Bronchus fibroblast of lung (primary cell): Measurements from ENCODE around the gene SLC9C1. TPM values are rescaled to one million over a fixed set of nuclear protein-coding genes. Genes with fewer than 3 reads are reported as not detected.

ENCODE experiments used
- total RNA-seq: library from RNA; depleted of rRNA; stranded (reverse); fragments of >200 nt; gene quantifications from 2 replicates; pipeline ENCODE4 v1.2.3, GENCODE V29; 2015

SLC9C1 gene
- under 0.01 TPM in 1 of 2 replicates, not detected in the other for total RNA-seq

GRCh38 chr3:112293368-112294321 is at the start of gene SLC9C1:
TSS of gene SLC9C1 (minus strand) at chr3:112294216. CDS start at chr3:112286791, 7,425 bp downstream.

DNA sequence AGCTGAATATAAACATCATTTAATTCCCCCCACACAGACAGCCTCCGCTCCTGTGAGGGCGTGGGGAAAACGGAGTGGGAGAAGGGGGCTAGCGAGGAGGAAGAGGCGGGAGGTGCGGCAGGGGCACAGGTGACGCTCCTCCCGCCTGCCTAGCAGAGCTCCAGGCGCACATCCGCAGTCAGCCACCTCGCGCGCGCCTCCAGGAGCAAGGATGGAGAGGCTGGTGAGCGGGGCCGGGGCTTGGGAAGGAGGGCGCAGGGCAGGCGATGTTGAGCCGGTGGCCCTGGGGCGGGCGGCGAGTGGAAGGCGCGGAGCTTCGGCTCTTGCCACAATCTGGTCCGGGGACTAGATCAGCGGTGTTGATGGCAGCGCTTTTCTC is 39.0 kb upstream of the SLC9C1 start, which contains the start of gene CD200:
TSS of gene CD200 (plus strand) at position 155 of the 379 bp plus-strand sequence. CDS start at position 212, 57 bp downstream.

DNA sequence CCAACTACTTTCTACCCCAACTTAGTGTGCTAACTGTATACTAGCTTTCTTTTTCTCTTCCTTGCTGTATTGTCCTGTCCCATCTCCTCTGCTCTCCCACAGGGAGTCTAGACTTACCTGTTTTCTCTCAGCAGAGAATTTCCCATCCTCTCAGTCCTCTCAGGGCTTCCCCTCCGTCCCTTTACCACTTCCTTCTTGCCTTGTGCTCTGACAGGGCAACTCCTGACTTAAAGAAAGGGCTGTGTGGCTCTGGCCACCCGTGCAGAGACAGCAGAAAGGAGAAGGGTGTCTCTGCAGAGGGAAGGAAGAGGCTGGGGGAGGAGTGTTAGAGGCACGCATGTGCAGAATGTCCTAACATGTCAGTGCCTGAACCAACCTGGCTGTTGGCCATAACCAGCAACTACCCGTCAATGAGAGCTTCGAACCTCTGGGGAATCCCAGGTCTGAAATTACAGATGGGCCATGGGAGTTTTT is 161.0 kb downstream of the SLC9C1 start, which contains the start of gene GCSAM:
TSS of gene GCSAM (minus strand) at position 274 of the 474 bp plus-strand sequence. CDS start at position 146, 128 bp downstream.

Other genes starting within 250 kb of the SLC9C1 start
- 1.6 and 2.5 TPM in 2 replicates for gene C3orf52, start 207.8 kb downstream of the SLC9C1 start, total RNA-seq
- not detected in 2 replicates for gene GCSAM, start 161.0 kb downstream of the SLC9C1 start, total RNA-seq
- 3.0 and 5.0 TPM in 2 replicates for gene CD200, start 38.9 kb upstream of the SLC9C1 start, total RNA-seq
- gene BTLA, start 205.3 kb upstream of the SLC9C1 start, total RNA-seq, result not detected in 2 replicates